AG10803 (cell line): ENCODE measurements around the gene MMP23B.

Experiments used
- DNase-seq: peaks from one replicate; pipeline ENCODE4 v3.0.0; 2010; ENCODE audit warnings: low read depth
- H3K4me3 ChIP-seq: 2 replicates; pipeline ENCODE4 v1.5.1; 2011; ENCODE audit warnings: mild to moderate bottlenecking, low read length, control low read depth
- CTCF ChIP-seq: conservative IDR thresholded peaks from 2 replicates; pipeline ENCODE4 v1.5.1; 2011; ENCODE audit warnings: mild to moderate bottlenecking, low read length, control low read depth, inconsistent platforms

MMP23B gene

GRCh38 chr1:1600861-1601563, 31.0 kb upstream of the MMP23B start:
- no peak overlapping the region; the same call in none of the 2 replicates for H3K4me3 ChIP-seq
- DNase-seq = no peak
- no peak for TF ChIP-seq CTCF

GRCh38 chr1:1601564-1602303, 30.2 kb upstream of the MMP23B start:
- DNase-seq = no peak
- H3K4me3 ChIP-seq = no peak overlapping the region
- no peak for TF ChIP-seq CTCF

- DNase-seq = no peak
- no peak overlapping the region for H3K4me3 ChIP-seq
These were observed 29.5 kb upstream of the MMP23B start for GRCh38 chr1:1602304-1602967.

GRCh38 chr1:1602968-1603506, 28.9 kb upstream of the MMP23B start:
- no peak for TF ChIP-seq CTCF
- H3K4me3 ChIP-seq = no peak overlapping the region
- no peak for DNase-seq

More at GRCh38 chr1:1602304-1602967, 29.5 kb upstream of the MMP23B start:
- TF ChIP-seq CTCF = no peak

- TF ChIP-seq CTCF = no peak
- no peak overlapping the region for H3K4me3 ChIP-seq
- no peak for DNase-seq
These were observed 28.2 kb upstream of the MMP23B start for GRCh38 chr1:1603671-1604373.

- H3K4me3 ChIP-seq = no peak overlapping the region
- DNase-seq = no peak
- TF ChIP-seq CTCF = no peak
These were observed 27.5 kb upstream of the MMP23B start for GRCh38 chr1:1604374-1605033.
